ENCODE results near the gene CAT.

- TF ChIP-seq JUND (IDR thresholded peaks at IDR 0.05) (no peak), SMC3 (IDR thresholded peaks at IDR 0.05; ENCODE audit: low read depth, low read length) (no peak), NRF1 (IDR thresholded peaks at IDR 0.05; ENCODE audit: low read depth, low read length) (no peak), CTCF (IDR thresholded peaks at IDR 0.05) (no peak), POLR2AphosphoS5 (IDR thresholded peaks at IDR 0.05; ENCODE audit: low read depth, low read length) (no peak), RXRA (IDR thresholded peaks at IDR 0.05; ENCODE audit: borderline replicate concordance, low read depth) (no peak), EP300 (IDR thresholded peaks at IDR 0.05; ENCODE audit: borderline replicate concordance in 1 of 2, low read depth in 1 of 2, low read length in 1 of 2) (no peak), TEAD4 (IDR thresholded peaks at IDR 0.05; ENCODE audit: borderline replicate concordance, insufficient read depth) (no peak), REST (IDR thresholded peaks at IDR 0.05; ENCODE audit: low read depth, low read length) (no peak), TAF1 (IDR thresholded peaks at IDR 0.05; ENCODE audit: borderline replicate concordance, low read depth, low read length) (no peak), MAX (IDR thresholded peaks at IDR 0.05; ENCODE audit: low read depth) (no peak)
Observed at GRCh38 chr11:34432822-34433221, 5.9 kb upstream of the CAT start.
